Astrocyte of the spinal cord (primary cell): ENCODE results near the gene OGFOD3.

Experiments
- DNase-seq: peaks from one replicate; pipeline ENCODE4 v3.0.0; 2011; ENCODE audit warnings: low read depth, low spot score
- H3K4me3 ChIP-seq: 2 replicates; pipeline ENCODE4 v1.5.1; 2011; ENCODE audit warnings: low read depth, mild to moderate bottlenecking, low read length, moderate library complexity
- in situ Hi-C: cut with HindIII; loops from 2 replicates; pipeline ENCODE4 v1.10.0; 2017; ENCODE audit warnings: low sequenced_read_pairs
- TF ChIP-seq, protein P1 (sequence below): IDR thresholded peaks from 2 replicates; pipeline ENCODE4 v1.5.1; 2012; ENCODE audit warnings: low read depth, mild to moderate bottlenecking, low read length, inconsistent platforms

OGFOD3 gene

DNA sequence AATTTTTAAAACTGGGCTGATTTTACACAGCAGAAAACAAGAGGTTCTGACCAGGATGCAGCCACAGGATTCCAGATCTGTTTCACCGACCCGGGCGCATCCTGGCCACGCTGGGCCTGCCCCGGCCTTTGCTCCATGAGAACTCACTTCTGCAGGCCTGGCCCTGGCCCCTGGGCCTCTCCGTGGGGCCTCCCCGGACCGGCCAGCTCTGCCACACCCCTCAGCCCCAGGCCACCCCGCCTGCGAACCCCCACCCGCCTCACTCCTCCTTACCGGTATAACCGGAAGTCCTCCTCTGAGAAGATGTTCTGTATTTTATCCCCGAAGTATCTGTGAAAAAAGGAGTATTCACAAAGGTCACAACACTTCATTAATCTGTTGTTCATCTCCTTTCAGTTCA is 13.3 kb downstream of the OGFOD3 start:
- no peak for DNase-seq
- in situ Hi-C loops = no loop called here
- H3K4me3 ChIP-seq = no peak overlapping the region
- TF ChIP-seq, protein P1, sequence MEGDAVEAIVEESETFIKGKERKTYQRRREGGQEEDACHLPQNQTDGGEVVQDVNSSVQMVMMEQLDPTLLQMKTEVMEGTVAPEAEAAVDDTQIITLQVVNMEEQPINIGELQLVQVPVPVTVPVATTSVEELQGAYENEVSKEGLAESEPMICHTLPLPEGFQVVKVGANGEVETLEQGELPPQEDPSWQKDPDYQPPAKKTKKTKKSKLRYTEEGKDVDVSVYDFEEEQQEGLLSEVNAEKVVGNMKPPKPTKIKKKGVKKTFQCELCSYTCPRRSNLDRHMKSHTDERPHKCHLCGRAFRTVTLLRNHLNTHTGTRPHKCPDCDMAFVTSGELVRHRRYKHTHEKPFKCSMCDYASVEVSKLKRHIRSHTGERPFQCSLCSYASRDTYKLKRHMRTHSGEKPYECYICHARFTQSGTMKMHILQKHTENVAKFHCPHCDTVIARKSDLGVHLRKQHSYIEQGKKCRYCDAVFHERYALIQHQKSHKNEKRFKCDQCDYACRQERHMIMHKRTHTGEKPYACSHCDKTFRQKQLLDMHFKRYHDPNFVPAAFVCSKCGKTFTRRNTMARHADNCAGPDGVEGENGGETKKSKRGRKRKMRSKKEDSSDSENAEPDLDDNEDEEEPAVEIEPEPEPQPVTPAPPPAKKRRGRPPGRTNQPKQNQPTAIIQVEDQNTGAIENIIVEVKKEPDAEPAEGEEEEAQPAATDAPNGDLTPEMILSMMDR = no peak

DNA sequence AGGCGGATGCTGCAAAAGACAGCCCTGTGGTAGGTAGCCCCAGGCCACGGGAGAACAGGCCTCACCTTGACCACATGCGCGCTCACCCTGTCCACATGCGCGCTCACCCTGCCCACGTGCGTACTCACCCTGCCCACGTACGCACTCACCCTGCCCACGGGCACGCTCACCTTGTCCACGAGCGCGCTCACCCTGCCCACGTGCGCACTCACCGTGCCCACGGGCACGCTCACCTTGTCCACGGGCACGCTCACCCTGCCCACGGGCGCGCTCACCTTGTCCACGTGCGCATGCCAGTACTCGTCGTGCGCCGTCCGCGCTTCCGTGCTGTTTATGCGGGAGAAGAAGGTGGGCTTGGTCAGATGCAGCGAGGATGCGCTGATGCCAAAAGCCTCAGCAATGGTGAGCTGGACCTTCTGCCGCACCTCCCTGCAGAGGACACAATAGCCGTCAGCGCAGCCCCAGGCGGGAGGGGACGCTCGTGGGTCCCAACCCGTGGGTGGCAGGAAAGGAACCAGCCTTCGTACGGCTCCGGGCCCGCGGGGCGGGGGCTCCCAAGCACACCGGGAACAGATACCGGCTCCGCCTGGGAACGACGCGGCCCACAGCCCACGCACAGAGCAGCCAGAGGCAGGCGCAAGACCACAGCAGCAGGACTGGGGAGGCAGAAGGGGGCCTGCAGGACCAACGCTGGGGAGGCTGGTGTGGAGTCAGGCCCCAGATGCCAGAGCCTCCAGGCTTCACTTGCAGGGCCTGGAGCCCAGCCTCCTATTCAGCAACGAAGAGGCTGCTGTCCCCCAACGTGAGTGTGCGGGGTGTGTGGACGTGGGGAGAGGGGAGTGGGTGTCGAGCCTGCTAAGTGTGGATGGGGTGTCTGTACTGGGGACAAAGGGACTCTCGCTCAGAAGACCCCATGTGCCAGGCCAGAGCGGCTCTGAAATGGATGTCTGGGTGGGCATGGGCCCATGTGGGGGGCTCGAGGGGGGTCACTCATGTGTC is 14.4 kb downstream of the OGFOD3 start:
- DNase-seq = no peak
- in situ Hi-C loops = no loop called here
- TF ChIP-seq, protein P1 = no peak
- H3K4me3 ChIP-seq = no peak overlapping the region

DNA sequence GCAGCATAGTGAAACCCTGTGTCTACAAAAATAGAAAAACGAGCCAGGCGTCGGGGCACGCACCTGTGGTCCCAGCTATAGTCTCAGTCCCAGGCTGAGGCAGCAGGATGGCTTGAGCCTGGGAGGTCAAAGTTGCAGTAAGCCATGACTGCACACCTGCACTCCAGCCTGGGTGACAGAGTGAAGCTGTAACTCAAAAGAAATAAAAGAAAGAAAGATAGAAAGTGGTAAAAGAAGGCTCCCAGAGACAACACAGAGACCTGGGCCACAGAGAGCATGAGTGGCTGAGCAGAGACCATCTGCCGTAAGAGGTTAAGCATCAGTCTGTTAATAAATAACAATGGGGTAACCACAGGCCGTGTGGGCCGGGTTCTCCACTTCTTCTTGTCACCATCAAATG is 15.5 kb downstream of the OGFOD3 start:
- no peak overlapping the region for H3K4me3 ChIP-seq
- TF ChIP-seq, protein P1 = no peak
- in situ Hi-C loops = no loop called here
- DNase-seq = no peak

DNA sequence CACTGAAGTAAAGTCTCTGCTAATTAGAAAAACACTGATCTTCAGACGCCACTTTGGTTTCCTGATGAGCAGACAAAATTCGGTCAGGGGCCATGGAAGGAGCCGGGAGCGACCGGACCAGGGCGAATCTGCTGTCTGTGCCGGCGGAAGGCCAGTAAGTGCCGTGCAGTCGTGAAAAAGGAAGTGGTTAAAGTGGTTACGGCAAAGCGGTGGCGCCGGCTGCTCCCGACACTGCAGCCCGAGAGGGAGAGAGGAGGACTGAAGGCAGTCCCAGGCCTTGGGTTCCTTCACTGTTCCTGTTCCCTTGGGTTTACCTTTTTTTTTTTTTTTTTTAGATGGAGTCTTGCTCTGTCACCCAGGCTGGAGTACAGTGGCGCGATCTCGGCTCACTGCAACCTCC is 17.6 kb downstream of the OGFOD3 start:
- TF ChIP-seq, protein P1 = no peak
- in situ Hi-C loops = no loop called here
- no peak overlapping the region for H3K4me3 ChIP-seq
- DNase-seq = no peak

DNA sequence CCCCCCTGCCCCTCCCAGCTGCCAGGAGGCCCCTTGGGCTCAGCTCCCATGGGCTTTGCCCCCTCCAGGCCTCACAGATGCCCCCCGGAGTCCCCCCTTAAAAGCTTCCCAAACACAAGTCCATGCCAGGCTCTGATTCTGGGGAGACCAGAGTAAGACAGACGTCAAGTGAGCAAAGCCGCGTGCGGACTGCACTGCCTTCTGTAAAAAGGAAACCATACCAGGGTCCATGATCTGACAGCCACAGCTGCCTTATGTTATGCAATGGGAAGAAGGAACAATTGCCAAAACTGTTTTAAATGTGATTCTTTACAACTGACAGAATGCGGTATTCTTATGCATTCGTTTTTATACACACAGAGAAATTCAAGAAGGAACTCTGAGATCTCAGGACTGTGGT is 18.2 kb downstream of the OGFOD3 start:
- no peak overlapping the region for H3K4me3 ChIP-seq
- TF ChIP-seq, protein P1 = no peak
- DNase-seq = no peak
- in situ Hi-C loops = no loop called here

DNA sequence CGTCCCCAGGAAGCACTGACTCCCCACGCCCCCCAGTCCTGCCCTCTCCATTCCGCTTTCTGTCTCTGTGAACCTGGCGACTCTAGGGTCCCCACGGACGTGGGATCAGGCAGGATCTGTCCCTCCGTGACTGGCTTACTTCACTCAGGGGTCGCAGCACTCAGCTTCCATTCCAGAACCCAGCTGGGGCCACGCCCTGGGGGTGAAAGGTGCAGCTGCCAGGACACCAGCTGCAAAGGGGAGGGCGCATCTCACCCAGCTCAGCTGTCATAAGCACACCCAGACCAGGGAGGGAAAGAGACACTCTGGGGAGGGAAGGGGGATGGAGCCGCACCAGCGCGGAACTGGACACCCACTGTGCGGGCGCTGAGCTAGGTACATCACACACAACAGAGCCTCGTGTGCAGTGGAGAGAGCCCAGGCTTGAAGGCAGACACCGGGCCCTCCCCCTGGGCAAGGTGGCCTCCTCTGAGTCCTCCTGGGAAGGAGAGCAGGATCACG is 18.7 kb downstream of the OGFOD3 start:
- TF ChIP-seq, protein P1 = no peak
- no peak overlapping the region for H3K4me3 ChIP-seq
- in situ Hi-C loops = no loop called here
- no peak for DNase-seq
